Neural cell (in vitro differentiated cells): ENCODE measurements around the gene CFAP61. TPM values are rescaled to one million over a fixed set of nuclear protein-coding genes. Genes with fewer than 3 reads are reported as not detected.

Experiments
- H2AFZ ChIP-seq: fragments of 200-600, 300-800 bp; sonication (generic), shearing (Covaris generic); 2 replicates; pipeline ENCODE4 v1.6.0; 2014; ENCODE audit warnings: low read depth, mild to moderate bottlenecking, antibody characterized with exemption, low read length, moderate library complexity
- H3F3A ChIP-seq: fragments of 200-600 bp; shearing (Covaris generic); 2 replicates; pipeline ENCODE4 v1.6.1; 2016; ENCODE audit warnings: mild to moderate bottlenecking, moderate library complexity, mixed read lengths, antibody characterized with exemption, low read length; ENCODE audit not compliant: insufficient read depth, poor library complexity, severe bottlenecking
- H3K27ac ChIP-seq: fragments of 200-600, 300-800 bp; sonication (generic), shearing (Covaris generic); 2 replicates; pipeline ENCODE4 v1.5.1; 2014; ENCODE audit warnings: mild to moderate bottlenecking, low read length, moderate library complexity
- H3K27me3 ChIP-seq: fragments of 300-800, 200-600 bp; sonication (generic), shearing (Covaris generic); 2 replicates; pipeline ENCODE4 v1.6.0; 2014; ENCODE audit warnings: mild to moderate bottlenecking, low read depth, low read length, moderate library complexity; ENCODE audit not compliant: insufficient read depth
- H3K36me3 ChIP-seq: fragments of 300-800, 200-600 bp; sonication (generic), shearing (Covaris generic); 2 replicates; pipeline ENCODE4 v1.5.1; 2014; ENCODE audit warnings: mild to moderate bottlenecking, antibody characterized with exemption, low read length, moderate library complexity; ENCODE audit not compliant: insufficient read depth
- H3K4me2 ChIP-seq: fragments of 300-800, 200-600 bp; sonication (generic), shearing (Covaris generic); 2 replicates; pipeline ENCODE4 v1.6.0; 2014; ENCODE audit warnings: mild to moderate bottlenecking, low read length
- H3K4me3 ChIP-seq: fragments of 300-800, 200-600 bp; sonication (generic), shearing (Covaris generic); 2 replicates; pipeline ENCODE4 v1.5.1; 2014; ENCODE audit warnings: mild to moderate bottlenecking, low read length, moderate library complexity
- H3K79me2 ChIP-seq: fragments of 200-600 bp; shearing (Covaris generic); replicated peaks from 2 replicates; pipeline ENCODE4 v1.6.0; 2014; ENCODE audit warnings: mild to moderate bottlenecking, low read length, moderate library complexity; ENCODE audit not compliant: insufficient read depth
- H3K9ac ChIP-seq: fragments of 300-800, 200-600 bp; sonication (generic), shearing (Covaris generic); 2 replicates; pipeline ENCODE4 v1.6.1; 2016; ENCODE audit warnings: mild to moderate bottlenecking, low read length, mixed read lengths
- H3K9me2 ChIP-seq: fragments of 200-600 bp; shearing (Covaris generic); 2 replicates; pipeline ENCODE4 v1.6.1; 2016; ENCODE audit warnings: mild to moderate bottlenecking, low read length, mixed read lengths; ENCODE audit not compliant: insufficient read depth
- H3K9me3 ChIP-seq: fragments of 200-600, 300-800 bp; sonication (generic), shearing (Covaris generic); 2 replicates; pipeline ENCODE4 v1.6.1; 2016; ENCODE audit warnings: mild to moderate bottlenecking, mixed run types, low read length, moderate library complexity, mixed read lengths
- H4K20me1 ChIP-seq: fragments of 200-600 bp; shearing (Covaris generic); 2 replicates; pipeline ENCODE4 v1.6.1; 2016; ENCODE audit warnings: mild to moderate bottlenecking, mixed run types; ENCODE audit not compliant: insufficient read depth
- EP300 ChIP-seq: fragments of 450-650 bp; conservative IDR thresholded peaks from 2 replicates; pipeline ENCODE4 v1.6.1; 2014; ENCODE audit warnings: antibody characterized with exemption, mild to moderate bottlenecking, moderate library complexity; ENCODE audit not compliant: poor library complexity, severe bottlenecking
- EZH2 ChIP-seq: fragments of 200-600, 300-800 bp; shearing (Covaris generic), sonication (generic); IDR thresholded peaks from 2 replicates; pipeline ENCODE4 v1.6.1; 2014; ENCODE audit warnings: antibody characterized with exemption, low read length, borderline replicate concordance, mild to moderate bottlenecking; ENCODE audit not compliant: insufficient read depth, poor library complexity, severe bottlenecking
- MXI1 ChIP-seq: fragments of 450-650 bp; conservative IDR thresholded peaks from 2 replicates; pipeline ENCODE4 v1.6.1; 2014; ENCODE audit warnings: antibody characterized with exemption, mild to moderate bottlenecking; ENCODE audit not compliant: poor library complexity, severe bottlenecking
- POLR2AphosphoS5 ChIP-seq: IDR thresholded peaks from 2 replicates; pipeline ENCODE4 v1.6.1; 2012
- RAD21 ChIP-seq: fragments of 450-650 bp; conservative IDR thresholded peaks from 2 replicates; pipeline ENCODE4 v1.6.1; 2014; ENCODE audit warnings: antibody characterized with exemption, mild to moderate bottlenecking, moderate library complexity
- SMC3 ChIP-seq: fragments of 450-650 bp; conservative IDR thresholded peaks from 2 replicates; pipeline ENCODE4 v1.6.1; 2014; ENCODE audit warnings: antibody characterized with exemption, mild to moderate bottlenecking, moderate library complexity; ENCODE audit not compliant: poor library complexity
- TAF1 ChIP-seq: IDR thresholded peaks from 2 replicates; pipeline ENCODE4 v1.6.1; 2012; ENCODE audit warnings: low read depth
- polyA plus RNA-seq: library from polyadenylated mRNA; depleted of rRNA; stranded (reverse); fragments of >200 nt; gene quantifications from 2 replicates; pipeline ENCODE4 v1.2.3, GENCODE V29; 2014
- TF ChIP-seq, protein P1 (sequence below): fragments of 450-650 bp; IDR thresholded peaks from 2 replicates; pipeline ENCODE4 v1.5.1; 2014; ENCODE audit warnings: antibody characterized with exemption, mild to moderate bottlenecking, moderate library complexity; ENCODE audit not compliant: poor library complexity, severe bottlenecking
- TF ChIP-seq, protein P2 (sequence below): IDR thresholded peaks from 2 replicates; pipeline ENCODE4 v1.6.1; 2012; ENCODE audit warnings: borderline replicate concordance

The CFAP61 gene
- polyA plus RNA-seq, 1 donor from 2014 or later, result 0.42 TPM

DNA sequence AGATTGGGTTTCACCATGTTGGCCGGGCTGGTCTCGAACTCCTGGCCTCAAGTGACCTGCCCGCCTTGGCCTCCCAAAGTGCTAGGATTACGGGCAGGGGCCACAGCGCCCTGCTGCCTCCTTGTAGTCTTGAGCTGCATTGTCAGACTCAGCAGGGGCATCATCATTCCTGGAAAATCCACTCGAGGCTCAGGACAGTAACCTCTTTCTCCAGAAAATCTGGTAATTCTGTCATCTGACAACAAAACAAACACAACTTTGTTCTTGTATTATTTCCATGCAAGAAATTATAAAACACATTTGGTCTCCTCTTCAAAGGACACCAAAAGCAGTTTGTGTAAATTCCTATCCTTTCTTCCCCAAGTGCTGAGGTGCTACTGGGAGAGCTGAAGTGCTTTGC, 178.4 kb downstream of the CFAP61 start:
- no peak overlapping the region for H3K4me3 ChIP-seq
- H3K79me2 ChIP-seq, result no peaks in the 10 kb centered on the region
- no peaks in the 10 kb centered on the region for H3K36me3 ChIP-seq
- no peak overlapping the region for H3K9ac ChIP-seq
- H3K27me3 ChIP-seq, result no peaks in the 10 kb centered on the region
- H2AFZ ChIP-seq, result no peak overlapping the region
- H3F3A ChIP-seq, result no peaks in the 10 kb centered on the region
- H3K9me3 ChIP-seq, result no peaks in the 10 kb centered on the region
- H4K20me1 ChIP-seq, result no peaks in the 10 kb centered on the region
- H3K27ac ChIP-seq, result no peak overlapping the region
- no peaks in the 10 kb centered on the region for H3K9me2 ChIP-seq
- TF ChIP-seq EZH2 (no peak), RAD21 (no peak), TAF1 (no peak), POLR2AphosphoS5 (no peak), MXI1 (no peak)
- TF ChIP-seq, protein P1, sequence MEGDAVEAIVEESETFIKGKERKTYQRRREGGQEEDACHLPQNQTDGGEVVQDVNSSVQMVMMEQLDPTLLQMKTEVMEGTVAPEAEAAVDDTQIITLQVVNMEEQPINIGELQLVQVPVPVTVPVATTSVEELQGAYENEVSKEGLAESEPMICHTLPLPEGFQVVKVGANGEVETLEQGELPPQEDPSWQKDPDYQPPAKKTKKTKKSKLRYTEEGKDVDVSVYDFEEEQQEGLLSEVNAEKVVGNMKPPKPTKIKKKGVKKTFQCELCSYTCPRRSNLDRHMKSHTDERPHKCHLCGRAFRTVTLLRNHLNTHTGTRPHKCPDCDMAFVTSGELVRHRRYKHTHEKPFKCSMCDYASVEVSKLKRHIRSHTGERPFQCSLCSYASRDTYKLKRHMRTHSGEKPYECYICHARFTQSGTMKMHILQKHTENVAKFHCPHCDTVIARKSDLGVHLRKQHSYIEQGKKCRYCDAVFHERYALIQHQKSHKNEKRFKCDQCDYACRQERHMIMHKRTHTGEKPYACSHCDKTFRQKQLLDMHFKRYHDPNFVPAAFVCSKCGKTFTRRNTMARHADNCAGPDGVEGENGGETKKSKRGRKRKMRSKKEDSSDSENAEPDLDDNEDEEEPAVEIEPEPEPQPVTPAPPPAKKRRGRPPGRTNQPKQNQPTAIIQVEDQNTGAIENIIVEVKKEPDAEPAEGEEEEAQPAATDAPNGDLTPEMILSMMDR, result no peak
- no peak overlapping the region for H3K4me2 ChIP-seq

DNA sequence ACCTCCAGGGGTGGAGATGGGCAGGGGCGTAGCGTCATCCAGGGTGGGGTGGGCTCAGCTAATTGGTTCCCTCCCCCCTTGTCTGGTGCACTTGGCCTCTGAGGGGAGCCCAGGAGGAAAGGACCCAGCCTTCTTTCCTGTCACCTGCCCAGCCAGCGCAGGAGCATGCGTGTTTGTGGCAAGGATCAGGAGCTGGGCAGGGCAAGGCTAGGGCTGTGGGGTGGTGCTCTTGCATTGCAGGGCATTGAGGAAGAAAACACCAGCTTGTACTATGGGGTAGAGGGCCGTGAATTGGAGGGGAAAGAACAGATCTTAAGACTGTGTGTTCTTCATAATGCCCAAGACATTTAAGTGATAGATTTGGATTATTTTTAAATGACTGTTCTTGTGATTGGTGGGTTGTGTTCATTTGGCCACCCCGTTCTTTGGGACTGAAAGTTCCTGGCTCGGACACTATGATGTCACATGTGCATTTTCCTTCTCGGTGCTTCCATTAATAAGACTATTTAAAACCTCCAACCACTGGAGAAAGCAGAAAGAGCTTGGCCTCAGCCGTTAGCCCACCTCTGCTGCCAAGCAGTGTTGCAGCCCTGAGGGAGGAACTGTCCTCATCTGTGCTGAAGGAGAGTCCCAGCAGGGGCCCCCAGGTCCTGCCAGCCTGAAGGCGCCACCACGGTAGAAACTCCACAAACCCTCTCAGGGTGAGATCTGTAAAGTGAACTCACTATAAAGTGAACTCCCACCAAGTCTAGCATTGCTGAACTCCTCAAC, 179.4 kb downstream of the CFAP61 start:
- H3K36me3 ChIP-seq, result no peaks in the 10 kb centered on the region
- H3K27me3 ChIP-seq, result no peaks in the 10 kb centered on the region
- H3K9ac ChIP-seq, result no peak overlapping the region
- H3K79me2 ChIP-seq, result no peaks in the 10 kb centered on the region
- H2AFZ ChIP-seq, result no peak overlapping the region
- TF ChIP-seq TAF1 (no peak), POLR2AphosphoS5 (no peak)
- TF ChIP-seq, protein P2, sequence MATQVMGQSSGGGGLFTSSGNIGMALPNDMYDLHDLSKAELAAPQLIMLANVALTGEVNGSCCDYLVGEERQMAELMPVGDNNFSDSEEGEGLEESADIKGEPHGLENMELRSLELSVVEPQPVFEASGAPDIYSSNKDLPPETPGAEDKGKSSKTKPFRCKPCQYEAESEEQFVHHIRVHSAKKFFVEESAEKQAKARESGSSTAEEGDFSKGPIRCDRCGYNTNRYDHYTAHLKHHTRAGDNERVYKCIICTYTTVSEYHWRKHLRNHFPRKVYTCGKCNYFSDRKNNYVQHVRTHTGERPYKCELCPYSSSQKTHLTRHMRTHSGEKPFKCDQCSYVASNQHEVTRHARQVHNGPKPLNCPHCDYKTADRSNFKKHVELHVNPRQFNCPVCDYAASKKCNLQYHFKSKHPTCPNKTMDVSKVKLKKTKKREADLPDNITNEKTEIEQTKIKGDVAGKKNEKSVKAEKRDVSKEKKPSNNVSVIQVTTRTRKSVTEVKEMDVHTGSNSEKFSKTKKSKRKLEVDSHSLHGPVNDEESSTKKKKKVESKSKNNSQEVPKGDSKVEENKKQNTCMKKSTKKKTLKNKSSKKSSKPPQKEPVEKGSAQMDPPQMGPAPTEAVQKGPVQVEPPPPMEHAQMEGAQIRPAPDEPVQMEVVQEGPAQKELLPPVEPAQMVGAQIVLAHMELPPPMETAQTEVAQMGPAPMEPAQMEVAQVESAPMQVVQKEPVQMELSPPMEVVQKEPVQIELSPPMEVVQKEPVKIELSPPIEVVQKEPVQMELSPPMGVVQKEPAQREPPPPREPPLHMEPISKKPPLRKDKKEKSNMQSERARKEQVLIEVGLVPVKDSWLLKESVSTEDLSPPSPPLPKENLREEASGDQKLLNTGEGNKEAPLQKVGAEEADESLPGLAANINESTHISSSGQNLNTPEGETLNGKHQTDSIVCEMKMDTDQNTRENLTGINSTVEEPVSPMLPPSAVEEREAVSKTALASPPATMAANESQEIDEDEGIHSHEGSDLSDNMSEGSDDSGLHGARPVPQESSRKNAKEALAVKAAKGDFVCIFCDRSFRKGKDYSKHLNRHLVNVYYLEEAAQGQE, result no peak
- no peaks in the 10 kb centered on the region for H3F3A ChIP-seq
- H3K9me3 ChIP-seq, result no peaks in the 10 kb centered on the region
- H4K20me1 ChIP-seq, result no peaks in the 10 kb centered on the region
- H3K4me2 ChIP-seq, result no peak overlapping the region
- H3K4me3 ChIP-seq, result no peak overlapping the region
- no peaks in the 10 kb centered on the region for H3K9me2 ChIP-seq
- no peak overlapping the region for H3K27ac ChIP-seq

DNA sequence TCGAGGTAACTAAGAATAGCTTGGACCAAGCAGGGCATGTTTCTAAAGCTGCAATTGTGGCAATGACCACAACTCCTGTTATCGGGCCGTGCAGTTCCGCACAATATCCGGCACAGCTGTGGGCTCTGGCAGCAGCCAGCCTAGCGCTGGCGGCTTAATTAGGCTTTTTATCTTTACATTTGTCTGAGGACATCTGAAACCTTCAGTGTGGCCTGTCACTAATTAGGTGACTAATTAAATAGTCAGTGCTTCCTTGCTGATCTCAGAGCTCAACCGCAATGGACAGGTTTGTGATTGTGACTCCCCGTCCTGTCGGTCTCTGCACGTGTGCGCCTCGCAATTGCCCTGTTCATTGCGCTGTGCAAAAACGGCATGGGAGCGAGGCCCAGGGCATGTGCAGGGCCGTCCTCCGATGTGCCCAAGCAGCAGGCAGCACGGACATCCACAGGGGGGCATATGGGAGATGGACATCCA, 180.7 kb downstream of the CFAP61 start:
- Histone ChIP-seq H4K20me1 (no peaks in the 10 kb centered on the region), H3K4me2 (no peak overlapping the region), H3F3A (no peaks in the 10 kb centered on the region), H3K36me3 (no peaks in the 10 kb centered on the region), H3K9ac (no peak overlapping the region), H3K9me3 (no peaks in the 10 kb centered on the region), H3K79me2 (no peaks in the 10 kb centered on the region), H3K9me2 (no peaks in the 10 kb centered on the region), H3K27me3 (no peaks in the 10 kb centered on the region), H3K27ac (no peak overlapping the region), H2AFZ (no peak overlapping the region), H3K4me3 (no peak overlapping the region)
- TF ChIP-seq POLR2AphosphoS5 (no peak), RAD21 (no peak), EP300 (no peak), SMC3 (no peak), MXI1 (no peak), EZH2 (no peak), TAF1 (no peak)
- TF ChIP-seq, protein P2, result no peak
- TF ChIP-seq, protein P1, result no peak
